Mammary epithelial cell (primary cell): ENCODE results near the gene TMEM132A.

Source experiments
- CTCF ChIP-seq, 2 donors: IDR thresholded peaks in 1 of 2; conservative IDR thresholded peaks in 1 of 2; 2 replicates each; pipeline ENCODE4 v1.5.1; 2011 to 2012; ENCODE audit warnings: inconsistent platforms in 2 of 2, low read length in 2 of 2, mild to moderate bottlenecking in 2 of 2, control low read depth in 1 of 2, low read depth in 1 of 2; ENCODE audit not compliant: insufficient read depth in 1 of 2; ENCODE audit errors: extremely low read depth in 1 of 2
- EZH2 ChIP-seq: IDR thresholded peaks from 2 replicates; pipeline ENCODE4 v1.6.1; 2012; ENCODE audit warnings: low read length, inconsistent platforms, borderline replicate concordance

DNA sequence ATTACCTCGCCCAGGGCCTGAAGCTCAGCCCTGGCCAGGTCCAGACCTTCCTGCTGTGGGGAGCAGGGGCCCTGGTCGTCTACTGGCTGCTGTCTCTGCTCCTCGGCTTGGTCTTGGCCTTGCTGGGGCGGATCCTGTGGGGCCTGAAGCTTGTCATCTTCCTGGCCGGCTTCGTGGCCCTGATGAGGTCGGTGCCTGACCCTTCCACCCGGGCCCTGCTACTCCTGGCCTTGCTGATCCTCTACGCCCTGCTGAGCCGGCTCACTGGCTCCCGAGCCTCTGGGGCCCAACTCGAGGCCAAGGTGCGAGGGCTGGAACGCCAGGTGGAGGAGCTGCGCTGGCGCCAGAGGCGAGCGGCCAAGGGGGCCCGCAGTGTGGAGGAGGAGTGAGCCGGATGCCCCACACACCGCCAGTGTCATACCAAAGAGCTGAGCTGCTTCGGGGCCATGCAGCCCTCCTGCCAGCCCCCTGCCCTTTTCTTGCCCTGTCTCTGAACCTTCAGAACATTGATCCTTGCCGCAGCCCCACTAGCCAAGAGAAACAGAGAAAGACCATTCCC lies 2.4 kb upstream of the TMEM132A start:
- TF ChIP-seq CTCF (conservative IDR thresholded peaks at IDR 0.05 in 1 of 2, IDR thresholded peaks at IDR 0.05 in 1 of 2; ENCODE audit: extremely low read depth in 1 of 2, insufficient read depth in 1 of 2, low read depth in 1 of 2, low read length in 2 of 2) (no peak), EZH2 (no peak)
